ENCODE measurements around the gene TRIM51G. TPM values are rescaled to one million over a fixed set of nuclear protein-coding genes. Genes with fewer than 3 reads are reported as not detected.
"Not testable (repeated sequence)": the region's sequence is repeated elsewhere in the genome, so short reads cannot be mapped to it uniquely, and the experiment has no call there.

TRIM51G gene
- total RNA-seq, result not detected

GRCh38 chr11:48983785-48984184 is at the start of gene TRIM51G:
Gene TRIM51G, minus strand, starts transcription at chr11:48983885. Its CDS starts 2,190 bp downstream, at chr11:48981695.
- H3K27me3 ChIP-seq; H3K4me3 ChIP-seq; H3K9me3 ChIP-seq; H3K27ac ChIP-seq (replicated peaks in 1 of 4); DNase-seq (ENCODE audit: extremely low spot score); intact Hi-C loops (cut with DNase I); H3K36me3 ChIP-seq; H3K4me1 ChIP-seq: not testable (repeated sequence)

- whole genome bisulfite sequencing, result 49% methylated on average over 2 of the region's 2 CpGs
Observed at GRCh38 chr11:49028523-49028922, 44.8 kb upstream of the TRIM51G start, which contains the start of gene TRIM49B. Gene TRIM49B, plus strand, starts transcription at chr11:49028823. Its CDS starts 2,777 bp downstream, at chr11:49031600.

GRCh38 chr11:48968592-48968991 is 15.1 kb downstream of the TRIM51G start:
- H3K4me3 ChIP-seq, result not testable (repeated sequence)

More at GRCh38 chr11:49028523-49028922, 44.8 kb upstream of the TRIM51G start, which contains the start of gene TRIM49B:
- DNase-seq (ENCODE audit: extremely low spot score); H3K36me3 ChIP-seq; H3K27me3 ChIP-seq; H3K27ac ChIP-seq (replicated peaks in 1 of 4); H3K4me1 ChIP-seq; H3K9me3 ChIP-seq; intact Hi-C loops (cut with DNase I); H3K4me3 ChIP-seq: not testable (repeated sequence)

GRCh38 chr11:48955315-48956049 is 28.2 kb downstream of the TRIM51G start:
- H3K36me3 ChIP-seq; H3K9me3 ChIP-seq; intact Hi-C loops (cut with DNase I); H3K4me3 ChIP-seq; H3K27me3 ChIP-seq; DNase-seq (ENCODE audit: extremely low spot score); H3K27ac ChIP-seq (replicated peaks in 1 of 4); H3K4me1 ChIP-seq: not testable (repeated sequence)
- 96% methylated on average over 2 of the region's 35 CpGs for WGBS

More at GRCh38 chr11:48968592-48968991, 15.1 kb downstream of the TRIM51G start:
- H3K36me3 ChIP-seq; H3K4me1 ChIP-seq; H3K9me3 ChIP-seq; intact Hi-C loops (cut with DNase I); DNase-seq (ENCODE audit: extremely low spot score); H3K27ac ChIP-seq (replicated peaks in 1 of 4); H3K27me3 ChIP-seq: not testable (repeated sequence)
- whole genome bisulfite sequencing, result 98% methylated on average over 25 of the region's 25 CpGs

GRCh38 chr11:48945796-48946195 is 37.9 kb downstream of the TRIM51G start:
- H3K9me3 ChIP-seq; H3K27me3 ChIP-seq; H3K4me1 ChIP-seq; H3K4me3 ChIP-seq; intact Hi-C loops (cut with DNase I); H3K27ac ChIP-seq (replicated peaks in 1 of 4); DNase-seq (ENCODE audit: extremely low spot score); H3K36me3 ChIP-seq: not testable (repeated sequence)
- 81% methylated on average over 7 of the region's 7 CpGs for WGBS

Other genes starting within 250 kb of the TRIM51G start
- gene TRIM49B, start 44.9 kb upstream of the TRIM51G start, total RNA-seq, result not detected
- gene TRIM64C, start 75.2 kb upstream of the TRIM51G start, total RNA-seq, result not detected
- 1 to 10 TPM in 2 of 4 donors, under 1 TPM in 2; 0.42 to 2.0 (median 1.2) TPM for gene FOLH1, start 224.7 kb upstream of the TRIM51G start, total RNA-seq